Measurements from ENCODE around the gene ZNRF1. TPM values are rescaled to one million over a fixed set of nuclear protein-coding genes. Genes with fewer than 3 reads are reported as not detected.

The ZNRF1 gene
- total and polyA plus RNA-seq, 10 of the 15 experiments (the other 5 are each of a cell fraction or from before 2014, with no cell fraction given) = 5.8 to 25.9 (median 14.3) TPM

DNA sequence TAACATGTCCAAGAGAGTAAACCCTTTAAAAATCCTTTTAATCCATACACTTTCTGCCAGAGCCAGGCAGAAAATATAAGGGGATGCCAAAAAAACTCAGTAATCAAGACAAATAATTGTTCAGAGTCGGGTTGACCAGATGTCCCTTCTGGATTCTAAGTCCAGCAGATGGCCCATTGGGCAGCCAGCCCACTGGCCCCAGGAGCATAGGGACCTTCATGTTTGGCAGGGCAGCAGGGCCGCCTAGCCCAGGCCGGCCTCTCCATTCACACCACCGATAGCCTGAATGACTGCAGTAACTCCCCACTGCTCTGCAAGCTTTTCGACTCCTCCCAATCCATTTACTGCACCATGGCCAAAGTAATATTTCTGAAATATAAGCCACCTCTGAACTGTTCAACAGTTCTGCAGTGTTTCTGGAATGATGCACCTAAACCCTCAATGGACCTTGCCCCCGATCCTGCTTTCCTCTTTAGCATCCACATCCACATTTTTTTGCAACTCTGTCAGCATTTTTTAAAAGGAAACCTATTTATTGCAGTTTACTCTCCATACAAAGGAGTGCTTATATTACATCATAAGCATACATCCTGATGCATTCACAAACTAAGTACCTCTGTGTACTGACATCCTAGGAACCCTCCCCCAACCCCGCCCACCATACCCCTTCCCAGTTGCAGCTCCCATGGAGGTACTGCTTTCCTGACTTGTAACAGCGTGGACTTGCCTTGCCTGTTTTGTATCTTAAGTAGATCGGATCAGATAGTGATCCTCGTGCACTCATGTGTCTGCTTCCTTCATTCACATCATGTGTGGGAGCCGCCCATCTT lies 71.4 kb downstream of the ZNRF1 start (continued):
- TF ChIP-seq, protein P1, sequence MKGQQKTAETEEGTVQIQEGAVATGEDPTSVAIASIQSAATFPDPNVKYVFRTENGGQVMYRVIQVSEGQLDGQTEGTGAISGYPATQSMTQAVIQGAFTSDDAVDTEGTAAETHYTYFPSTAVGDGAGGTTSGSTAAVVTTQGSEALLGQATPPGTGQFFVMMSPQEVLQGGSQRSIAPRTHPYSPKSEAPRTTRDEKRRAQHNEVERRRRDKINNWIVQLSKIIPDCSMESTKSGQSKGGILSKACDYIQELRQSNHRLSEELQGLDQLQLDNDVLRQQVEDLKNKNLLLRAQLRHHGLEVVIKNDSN (IDR thresholded peaks at IDR 0.05; ENCODE audit: borderline replicate concordance, extremely low read length, insufficient read depth, low read depth, low read length) = no peak
- TF ChIP-seq YBX1 (IDR thresholded peaks at IDR 0.05) (no peak), TCF7 (IDR thresholded peaks at IDR 0.05; ENCODE audit: borderline replicate concordance) (no peak), FOS (IDR thresholded peaks at IDR 0.05; ENCODE audit: borderline replicate concordance, extremely low read depth, insufficient read length) (no peak), ZNF384 (IDR thresholded peaks at IDR 0.05; ENCODE audit: borderline replicate concordance, low read depth, low read length) (no peak)
- TF ChIP-seq, protein P2, sequence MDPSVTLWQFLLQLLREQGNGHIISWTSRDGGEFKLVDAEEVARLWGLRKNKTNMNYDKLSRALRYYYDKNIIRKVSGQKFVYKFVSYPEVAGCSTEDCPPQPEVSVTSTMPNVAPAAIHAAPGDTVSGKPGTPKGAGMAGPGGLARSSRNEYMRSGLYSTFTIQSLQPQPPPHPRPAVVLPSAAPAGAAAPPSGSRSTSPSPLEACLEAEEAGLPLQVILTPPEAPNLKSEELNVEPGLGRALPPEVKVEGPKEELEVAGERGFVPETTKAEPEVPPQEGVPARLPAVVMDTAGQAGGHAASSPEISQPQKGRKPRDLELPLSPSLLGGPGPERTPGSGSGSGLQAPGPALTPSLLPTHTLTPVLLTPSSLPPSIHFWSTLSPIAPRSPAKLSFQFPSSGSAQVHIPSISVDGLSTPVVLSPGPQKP (IDR thresholded peaks at IDR 0.05; ENCODE audit: low read depth, low read length) = no peak

GRCh38 chr16:75071621-75072020 lies 72.8 kb downstream of the ZNRF1 start:
- Histone ChIP-seq H2AFZ (ENCODE audit: control insufficient read depth, low read depth, low read length) (no peak overlapping the region), H4K20me1 (ENCODE audit: control insufficient read depth, insufficient read depth) (no peaks in the 10 kb centered on the region), H3K4me1 (ENCODE audit: control insufficient read depth, insufficient read depth, low read length) (peaks cover 19% of the 10 kb centered on the region), H3K4me2 (ENCODE audit: control insufficient read depth, insufficient read depth) (no peak overlapping the region), H3K9me3 (replicated peaks; ENCODE audit: control insufficient read depth, insufficient read depth, low read length) (no peaks in the 10 kb centered on the region), H3K27me3 (replicated peaks in 1 of 2; ENCODE audit: control insufficient read depth in 2 of 2, insufficient read depth in 2 of 2, low read length in 1 of 2) (no peaks in the 10 kb centered on the region), H3K4me3 (no peak overlapping the region), H3K36me3 (ENCODE audit: control insufficient read depth in 2 of 2, insufficient read depth in 2 of 2, low read length in 1 of 2) (no peaks in the 10 kb centered on the region), H3K9ac (ENCODE audit: control insufficient read depth, insufficient read depth, low read length) (no peak overlapping the region), H3K79me2 (ENCODE audit: control insufficient read depth, insufficient read depth, low read length) (peaks cover 10% of the 10 kb centered on the region), H3K27ac (ENCODE audit: control insufficient read depth, insufficient read depth) (no peak overlapping the region)
- FAIRE-seq = no peak
- 95% methylated on average over 3 of the region's 3 CpGs for WGBS (ENCODE audit: insufficient coverage, insufficient replicate concordance, low lambda C conversion rate, missing lambda C conversion rate)
- no TSS peak for BruUV-seq (replicated peaks)
- in situ Hi-C loops (cut with MboI) = no loop called here
- ChIA-PET RAD21 (ENCODE audit: unreplicated experiment) (interaction anchor here (0.6 kb wide), 1 partner anchor 13 kb away, joined by 5 read pairs; no protein-coding TSS in a partner anchor), POLR2A (interaction anchor here (1.2 to 1.4 kb wide), 2 partner anchors 14 to 19 kb away, joined by 3 read pairs; no protein-coding TSS in a partner anchor), SMC1A (ENCODE audit: uncharacterized antibody, unreplicated experiment) (interaction anchor here (1.0 to 1.6 kb wide), 5 partner anchors 9 to 70 kb away, joined by 3 to 6 read pairs (median 3); no protein-coding TSS in a partner anchor), CTCF (interaction anchor here (0.8 to 1.0 kb wide), 2 partner anchors 29 to 40 kb away, joined by 3 read pairs; no protein-coding TSS in a partner anchor)
- intact Hi-C loops (cut with micrococcal nuclease; ENCODE audit: unreplicated experiment) = no loop called here
- ATAC-seq = no peak
- no peak for DNase-seq (ENCODE audit: low read depth, low spot score)
- TF ChIP-seq, protein P3, sequence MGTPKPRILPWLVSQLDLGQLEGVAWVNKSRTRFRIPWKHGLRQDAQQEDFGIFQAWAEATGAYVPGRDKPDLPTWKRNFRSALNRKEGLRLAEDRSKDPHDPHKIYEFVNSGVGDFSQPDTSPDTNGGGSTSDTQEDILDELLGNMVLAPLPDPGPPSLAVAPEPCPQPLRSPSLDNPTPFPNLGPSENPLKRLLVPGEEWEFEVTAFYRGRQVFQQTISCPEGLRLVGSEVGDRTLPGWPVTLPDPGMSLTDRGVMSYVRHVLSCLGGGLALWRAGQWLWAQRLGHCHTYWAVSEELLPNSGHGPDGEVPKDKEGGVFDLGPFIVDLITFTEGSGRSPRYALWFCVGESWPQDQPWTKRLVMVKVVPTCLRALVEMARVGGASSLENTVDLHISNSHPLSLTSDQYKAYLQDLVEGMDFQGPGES (IDR thresholded peaks at IDR 0.05) = no peak
- TF ChIP-seq RCOR1 (conservative IDR thresholded peaks at IDR 0.05; ENCODE audit: low read depth, low read length) (no peak), MYC (IDR thresholded peaks at IDR 0.05; ENCODE audit: insufficient read depth, insufficient read length, insufficient replicate concordance, low read length, severe bottlenecking) (no peak), RFX5 (IDR thresholded peaks at IDR 0.05; ENCODE audit: low read depth, low read length) (no peak), MTA2 (IDR thresholded peaks at IDR 0.05; ENCODE audit: low read depth) (no peak)
- TF ChIP-seq, protein P4, sequence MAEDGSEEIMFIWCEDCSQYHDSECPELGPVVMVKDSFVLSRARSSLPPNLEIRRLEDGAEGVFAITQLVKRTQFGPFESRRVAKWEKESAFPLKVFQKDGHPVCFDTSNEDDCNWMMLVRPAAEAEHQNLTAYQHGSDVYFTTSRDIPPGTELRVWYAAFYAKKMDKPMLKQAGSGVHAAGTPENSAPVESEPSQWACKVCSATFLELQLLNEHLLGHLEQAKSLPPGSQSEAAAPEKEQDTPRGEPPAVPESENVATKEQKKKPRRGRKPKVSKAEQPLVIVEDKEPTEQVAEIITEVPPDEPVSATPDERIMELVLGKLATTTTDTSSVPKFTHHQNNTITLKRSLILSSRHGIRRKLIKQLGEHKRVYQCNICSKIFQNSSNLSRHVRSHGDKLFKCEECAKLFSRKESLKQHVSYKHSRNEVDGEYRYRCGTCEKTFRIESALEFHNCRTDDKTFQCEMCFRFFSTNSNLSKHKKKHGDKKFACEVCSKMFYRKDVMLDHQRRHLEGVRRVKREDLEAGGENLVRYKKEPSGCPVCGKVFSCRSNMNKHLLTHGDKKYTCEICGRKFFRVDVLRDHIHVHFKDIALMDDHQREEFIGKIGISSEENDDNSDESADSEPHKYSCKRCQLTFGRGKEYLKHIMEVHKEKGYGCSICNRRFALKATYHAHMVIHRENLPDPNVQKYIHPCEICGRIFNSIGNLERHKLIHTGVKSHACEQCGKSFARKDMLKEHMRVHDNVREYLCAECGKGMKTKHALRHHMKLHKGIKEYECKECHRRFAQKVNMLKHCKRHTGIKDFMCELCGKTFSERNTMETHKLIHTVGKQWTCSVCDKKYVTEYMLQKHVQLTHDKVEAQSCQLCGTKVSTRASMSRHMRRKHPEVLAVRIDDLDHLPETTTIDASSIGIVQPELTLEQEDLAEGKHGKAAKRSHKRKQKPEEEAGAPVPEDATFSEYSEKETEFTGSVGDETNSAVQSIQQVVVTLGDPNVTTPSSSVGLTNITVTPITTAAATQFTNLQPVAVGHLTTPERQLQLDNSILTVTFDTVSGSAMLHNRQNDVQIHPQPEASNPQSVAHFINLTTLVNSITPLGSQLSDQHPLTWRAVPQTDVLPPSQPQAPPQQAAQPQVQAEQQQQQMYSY (CRISPR knock-in tag; IDR thresholded peaks at IDR 0.05) = no peak

All from GM12878 (cell line).